HEK293T (cell line): ENCODE measurements around the gene AP2A1.

Experiments used
- ARNT ChIP-seq: fragments of 450-650 bp; IDR thresholded peaks from 2 replicates; pipeline ENCODE4 v1.6.1; 2017; ENCODE audit warnings: mild to moderate bottlenecking
- BHLHE40 ChIP-seq: fragments of 450-650 bp; IDR thresholded peaks from 2 replicates; pipeline ENCODE4 v1.6.1; 2016; ENCODE audit warnings: mild to moderate bottlenecking, moderate library complexity, borderline replicate concordance
- CTBP1 ChIP-seq: fragments of 450-650 bp; IDR thresholded peaks from 2 replicates; pipeline ENCODE4 v1.6.1; 2016; ENCODE audit warnings: borderline replicate concordance
- ELF4 ChIP-seq: fragments of 450-650 bp; IDR thresholded peaks from 2 replicates; pipeline ENCODE4 v1.6.1; 2017; ENCODE audit warnings: antibody characterized with exemption
- FOXA1 ChIP-seq: fragments of 450-650 bp; IDR thresholded peaks from 2 replicates; pipeline ENCODE4 v1.6.1; 2016; ENCODE audit warnings: mild to moderate bottlenecking
- FOXK2 ChIP-seq: fragments of 450-650 bp; IDR thresholded peaks from 2 replicates; pipeline ENCODE4 v1.6.1; 2016; ENCODE audit warnings: mild to moderate bottlenecking
- FOXM1 ChIP-seq: fragments of 450-650 bp; IDR thresholded peaks from 2 replicates; pipeline ENCODE4 v1.6.1; 2017; ENCODE audit warnings: mild to moderate bottlenecking, borderline replicate concordance
- LEF1 ChIP-seq: fragments of 450-650 bp; IDR thresholded peaks from 2 replicates; pipeline ENCODE4 v1.6.1; 2017; ENCODE audit warnings: mild to moderate bottlenecking, borderline replicate concordance
- PKNOX1 ChIP-seq: fragments of 450-650 bp; IDR thresholded peaks from 2 replicates; pipeline ENCODE4 v1.6.1; 2016
- SP1 ChIP-seq: fragments of 450-650 bp; IDR thresholded peaks from 2 replicates; pipeline ENCODE4 v1.6.1; 2017
- SUZ12 ChIP-seq: fragments of 450-650 bp; IDR thresholded peaks from 2 replicates; pipeline ENCODE4 v1.6.1; 2016; ENCODE audit warnings: mild to moderate bottlenecking
- TARDBP ChIP-seq: fragments of 450-650 bp; IDR thresholded peaks from 2 replicates; pipeline ENCODE4 v1.6.1; 2016
- ZNF384 ChIP-seq: fragments of 450-650 bp; IDR thresholded peaks from 2 replicates; pipeline ENCODE4 v1.6.1; 2016

- no peak for TF ChIP-seq CTBP1
- no peak for TF ChIP-seq FOXA1
- TF ChIP-seq SP1 = no peak
- TF ChIP-seq ARNT = no peak
- TF ChIP-seq ZNF384 = no peak
- TF ChIP-seq FOXK2 = no peak
- TF ChIP-seq BHLHE40 = no peak
- TF ChIP-seq LEF1 = no peak
- TF ChIP-seq FOXM1 = no peak
- no peak for TF ChIP-seq SUZ12
- TF ChIP-seq TARDBP = no peak
- TF ChIP-seq ELF4 = no peak
- TF ChIP-seq PKNOX1 = no peak
Measured at GRCh38 chr19:49823472-49823871, 56.7 kb downstream of the AP2A1 start.
